Neural cell (in vitro differentiated cells): ENCODE data around the gene MAGI1.

Experiments
- EP300 ChIP-seq: fragments of 450-650 bp; conservative IDR thresholded peaks from 2 replicates; pipeline ENCODE4 v1.6.1; 2014; ENCODE audit warnings: antibody characterized with exemption, mild to moderate bottlenecking, moderate library complexity; ENCODE audit not compliant: poor library complexity, severe bottlenecking
- EZH2 ChIP-seq: fragments of 200-600, 300-800 bp; shearing (Covaris generic), sonication (generic); IDR thresholded peaks from 2 replicates; pipeline ENCODE4 v1.6.1; 2014; ENCODE audit warnings: antibody characterized with exemption, low read length, borderline replicate concordance, mild to moderate bottlenecking; ENCODE audit not compliant: insufficient read depth, poor library complexity, severe bottlenecking
- MXI1 ChIP-seq: fragments of 450-650 bp; conservative IDR thresholded peaks from 2 replicates; pipeline ENCODE4 v1.6.1; 2014; ENCODE audit warnings: antibody characterized with exemption, mild to moderate bottlenecking; ENCODE audit not compliant: poor library complexity, severe bottlenecking
- POLR2AphosphoS5 ChIP-seq: IDR thresholded peaks from 2 replicates; pipeline ENCODE4 v1.6.1; 2012
- RAD21 ChIP-seq: fragments of 450-650 bp; conservative IDR thresholded peaks from 2 replicates; pipeline ENCODE4 v1.6.1; 2014; ENCODE audit warnings: antibody characterized with exemption, mild to moderate bottlenecking, moderate library complexity
- TAF1 ChIP-seq: IDR thresholded peaks from 2 replicates; pipeline ENCODE4 v1.6.1; 2012; ENCODE audit warnings: low read depth
- TF ChIP-seq, protein P1 (sequence below): fragments of 450-650 bp; IDR thresholded peaks from 2 replicates; pipeline ENCODE4 v1.5.1; 2014; ENCODE audit warnings: antibody characterized with exemption, mild to moderate bottlenecking, moderate library complexity; ENCODE audit not compliant: poor library complexity, severe bottlenecking

DNA sequence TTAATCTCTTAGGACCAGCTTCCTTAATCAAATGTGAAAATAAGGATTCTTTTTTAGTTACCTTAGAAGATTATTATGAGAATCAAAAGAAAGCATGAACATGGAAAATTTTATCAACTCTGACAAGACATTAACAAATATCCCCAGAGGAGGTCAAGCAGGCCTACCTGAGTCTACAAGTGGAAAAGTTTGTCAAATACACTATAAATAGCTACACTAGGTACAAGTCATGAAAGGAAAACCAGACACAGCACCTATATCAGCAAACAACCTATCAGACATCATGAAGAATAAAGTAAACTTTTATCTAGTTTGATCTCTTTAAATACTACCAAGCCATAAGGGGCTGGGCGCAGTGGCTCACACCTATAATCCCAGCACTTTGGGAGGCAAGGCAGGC, 126.1 kb downstream of the MAGI1 start:
- TF ChIP-seq, protein P1, sequence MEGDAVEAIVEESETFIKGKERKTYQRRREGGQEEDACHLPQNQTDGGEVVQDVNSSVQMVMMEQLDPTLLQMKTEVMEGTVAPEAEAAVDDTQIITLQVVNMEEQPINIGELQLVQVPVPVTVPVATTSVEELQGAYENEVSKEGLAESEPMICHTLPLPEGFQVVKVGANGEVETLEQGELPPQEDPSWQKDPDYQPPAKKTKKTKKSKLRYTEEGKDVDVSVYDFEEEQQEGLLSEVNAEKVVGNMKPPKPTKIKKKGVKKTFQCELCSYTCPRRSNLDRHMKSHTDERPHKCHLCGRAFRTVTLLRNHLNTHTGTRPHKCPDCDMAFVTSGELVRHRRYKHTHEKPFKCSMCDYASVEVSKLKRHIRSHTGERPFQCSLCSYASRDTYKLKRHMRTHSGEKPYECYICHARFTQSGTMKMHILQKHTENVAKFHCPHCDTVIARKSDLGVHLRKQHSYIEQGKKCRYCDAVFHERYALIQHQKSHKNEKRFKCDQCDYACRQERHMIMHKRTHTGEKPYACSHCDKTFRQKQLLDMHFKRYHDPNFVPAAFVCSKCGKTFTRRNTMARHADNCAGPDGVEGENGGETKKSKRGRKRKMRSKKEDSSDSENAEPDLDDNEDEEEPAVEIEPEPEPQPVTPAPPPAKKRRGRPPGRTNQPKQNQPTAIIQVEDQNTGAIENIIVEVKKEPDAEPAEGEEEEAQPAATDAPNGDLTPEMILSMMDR: no peak
- TF ChIP-seq POLR2AphosphoS5 (no peak), MXI1 (no peak), EZH2 (no peak), RAD21 (no peak), EP300 (no peak), TAF1 (no peak)
